H1 (cell line): Measurements from ENCODE around the gene ELMO1. TPM values are rescaled to one million over a fixed set of nuclear protein-coding genes. Genes with fewer than 3 reads are reported as not detected.

ENCODE experiments used
- E2F6 ChIP-seq: IDR thresholded peaks from 2 replicates; pipeline ENCODE4 v1.6.1; 2012; ENCODE audit warnings: inconsistent platforms
- GABPA ChIP-seq: IDR thresholded peaks from 2 replicates; pipeline ENCODE4 v1.6.1; 2011; ENCODE audit warnings: mild to moderate bottlenecking, low read length, moderate library complexity, borderline replicate concordance; ENCODE audit not compliant: insufficient read depth
- GTF2F1 ChIP-seq: IDR thresholded peaks from 2 replicates; pipeline ENCODE4 v1.6.1; 2012; ENCODE audit warnings: low read depth, low read length, improper control_type of control experiment, borderline replicate concordance
- JUN ChIP-seq: IDR thresholded peaks from 2 replicates; pipeline ENCODE4 v1.6.1; 2011; ENCODE audit warnings: low read depth, mild to moderate bottlenecking, improper control_type of control experiment, low read length
- RAD21 ChIP-seq, 2 experiments: IDR thresholded peaks in 1 of 2; conservative IDR thresholded peaks in 1 of 2; 2 replicates each; pipeline ENCODE4 v1.6.1; 2011; ENCODE audit warnings: low read depth in 2 of 2, low read length in 2 of 2, improper control_type of control experiment in 1 of 2, inconsistent platforms in 1 of 2, mild to moderate bottlenecking in 1 of 2, moderate library complexity in 1 of 2
- TBP ChIP-seq: IDR thresholded peaks from 2 replicates; pipeline ENCODE4 v1.6.1; 2011; ENCODE audit warnings: low read depth, low read length, improper control_type of control experiment
- USF2 ChIP-seq: IDR thresholded peaks from 2 replicates; pipeline ENCODE4 v1.6.1; 2011; ENCODE audit warnings: low read length, improper control_type of control experiment
- ZNF274 ChIP-seq: IDR thresholded peaks from 2 replicates; pipeline ENCODE4 v1.7.0; 2012; ENCODE audit warnings: low read length, borderline replicate concordance; ENCODE audit errors: extremely low read depth
- polyA plus RNA-seq, 7 experiments: library from polyadenylated mRNA; depleted of rRNA in 3 of 7; stranded (reverse) in 5 of 7; unstranded in 2 of 7; fragments of >200 nt in 5 of 7; fragments of 200-250 nt in 2 of 7; gene quantifications; 1 replicate in 5 of 7; 2 replicates in 1 of 7; 4 replicates in 1 of 7; pipeline versions ENCODE4 v1.2.1 to v1.2.3, GENCODE V29; 2011 to 2013; ENCODE audit warnings: missing spikeins in 2 of 7, mixed read lengths in 2 of 7
- total RNA-seq: library from RNA; stranded (reverse); fragmentation: NEBNext Ultra II Directional; extraction: Animal tissue kit (Norgen Biotek cat#: 25700); gene quantifications from 2 replicates; pipeline ENCODE4 v1.2.1, GENCODE V29; 2021
- TF ChIP-seq, protein P1 (sequence below): fragments of 300-600 bp; sonication (generic); IDR thresholded peaks from 2 replicates; pipeline ENCODE4 v1.7.1; 2012; ENCODE audit warnings: low read length, moderate library complexity, mild to moderate bottlenecking, inconsistent platforms; ENCODE audit not compliant: insufficient replicate concordance

The ELMO1 gene
- total and polyA plus RNA-seq, 2 of the 8 experiments (the other 6 are each of a cell fraction or from before 2014, with no cell fraction given), result 18.4 to 21.0 TPM

GRCh38 chr7:36977878-36978277 is 470.8 kb downstream of the ELMO1 start (continued):
- no peak for TF ChIP-seq ZNF274
- no peak for TF ChIP-seq GTF2F1
- TF ChIP-seq JUN, result no peak
- TF ChIP-seq RAD21 (IDR thresholded peaks at IDR 0.05 in 1 of 2, conservative IDR thresholded peaks at IDR 0.05 in 1 of 2; ENCODE audit: low read depth in 2 of 2, low read length in 2 of 2), result no peak
- no peak for TF ChIP-seq TBP
- no peak for TF ChIP-seq GABPA
- TF ChIP-seq, protein P1, sequence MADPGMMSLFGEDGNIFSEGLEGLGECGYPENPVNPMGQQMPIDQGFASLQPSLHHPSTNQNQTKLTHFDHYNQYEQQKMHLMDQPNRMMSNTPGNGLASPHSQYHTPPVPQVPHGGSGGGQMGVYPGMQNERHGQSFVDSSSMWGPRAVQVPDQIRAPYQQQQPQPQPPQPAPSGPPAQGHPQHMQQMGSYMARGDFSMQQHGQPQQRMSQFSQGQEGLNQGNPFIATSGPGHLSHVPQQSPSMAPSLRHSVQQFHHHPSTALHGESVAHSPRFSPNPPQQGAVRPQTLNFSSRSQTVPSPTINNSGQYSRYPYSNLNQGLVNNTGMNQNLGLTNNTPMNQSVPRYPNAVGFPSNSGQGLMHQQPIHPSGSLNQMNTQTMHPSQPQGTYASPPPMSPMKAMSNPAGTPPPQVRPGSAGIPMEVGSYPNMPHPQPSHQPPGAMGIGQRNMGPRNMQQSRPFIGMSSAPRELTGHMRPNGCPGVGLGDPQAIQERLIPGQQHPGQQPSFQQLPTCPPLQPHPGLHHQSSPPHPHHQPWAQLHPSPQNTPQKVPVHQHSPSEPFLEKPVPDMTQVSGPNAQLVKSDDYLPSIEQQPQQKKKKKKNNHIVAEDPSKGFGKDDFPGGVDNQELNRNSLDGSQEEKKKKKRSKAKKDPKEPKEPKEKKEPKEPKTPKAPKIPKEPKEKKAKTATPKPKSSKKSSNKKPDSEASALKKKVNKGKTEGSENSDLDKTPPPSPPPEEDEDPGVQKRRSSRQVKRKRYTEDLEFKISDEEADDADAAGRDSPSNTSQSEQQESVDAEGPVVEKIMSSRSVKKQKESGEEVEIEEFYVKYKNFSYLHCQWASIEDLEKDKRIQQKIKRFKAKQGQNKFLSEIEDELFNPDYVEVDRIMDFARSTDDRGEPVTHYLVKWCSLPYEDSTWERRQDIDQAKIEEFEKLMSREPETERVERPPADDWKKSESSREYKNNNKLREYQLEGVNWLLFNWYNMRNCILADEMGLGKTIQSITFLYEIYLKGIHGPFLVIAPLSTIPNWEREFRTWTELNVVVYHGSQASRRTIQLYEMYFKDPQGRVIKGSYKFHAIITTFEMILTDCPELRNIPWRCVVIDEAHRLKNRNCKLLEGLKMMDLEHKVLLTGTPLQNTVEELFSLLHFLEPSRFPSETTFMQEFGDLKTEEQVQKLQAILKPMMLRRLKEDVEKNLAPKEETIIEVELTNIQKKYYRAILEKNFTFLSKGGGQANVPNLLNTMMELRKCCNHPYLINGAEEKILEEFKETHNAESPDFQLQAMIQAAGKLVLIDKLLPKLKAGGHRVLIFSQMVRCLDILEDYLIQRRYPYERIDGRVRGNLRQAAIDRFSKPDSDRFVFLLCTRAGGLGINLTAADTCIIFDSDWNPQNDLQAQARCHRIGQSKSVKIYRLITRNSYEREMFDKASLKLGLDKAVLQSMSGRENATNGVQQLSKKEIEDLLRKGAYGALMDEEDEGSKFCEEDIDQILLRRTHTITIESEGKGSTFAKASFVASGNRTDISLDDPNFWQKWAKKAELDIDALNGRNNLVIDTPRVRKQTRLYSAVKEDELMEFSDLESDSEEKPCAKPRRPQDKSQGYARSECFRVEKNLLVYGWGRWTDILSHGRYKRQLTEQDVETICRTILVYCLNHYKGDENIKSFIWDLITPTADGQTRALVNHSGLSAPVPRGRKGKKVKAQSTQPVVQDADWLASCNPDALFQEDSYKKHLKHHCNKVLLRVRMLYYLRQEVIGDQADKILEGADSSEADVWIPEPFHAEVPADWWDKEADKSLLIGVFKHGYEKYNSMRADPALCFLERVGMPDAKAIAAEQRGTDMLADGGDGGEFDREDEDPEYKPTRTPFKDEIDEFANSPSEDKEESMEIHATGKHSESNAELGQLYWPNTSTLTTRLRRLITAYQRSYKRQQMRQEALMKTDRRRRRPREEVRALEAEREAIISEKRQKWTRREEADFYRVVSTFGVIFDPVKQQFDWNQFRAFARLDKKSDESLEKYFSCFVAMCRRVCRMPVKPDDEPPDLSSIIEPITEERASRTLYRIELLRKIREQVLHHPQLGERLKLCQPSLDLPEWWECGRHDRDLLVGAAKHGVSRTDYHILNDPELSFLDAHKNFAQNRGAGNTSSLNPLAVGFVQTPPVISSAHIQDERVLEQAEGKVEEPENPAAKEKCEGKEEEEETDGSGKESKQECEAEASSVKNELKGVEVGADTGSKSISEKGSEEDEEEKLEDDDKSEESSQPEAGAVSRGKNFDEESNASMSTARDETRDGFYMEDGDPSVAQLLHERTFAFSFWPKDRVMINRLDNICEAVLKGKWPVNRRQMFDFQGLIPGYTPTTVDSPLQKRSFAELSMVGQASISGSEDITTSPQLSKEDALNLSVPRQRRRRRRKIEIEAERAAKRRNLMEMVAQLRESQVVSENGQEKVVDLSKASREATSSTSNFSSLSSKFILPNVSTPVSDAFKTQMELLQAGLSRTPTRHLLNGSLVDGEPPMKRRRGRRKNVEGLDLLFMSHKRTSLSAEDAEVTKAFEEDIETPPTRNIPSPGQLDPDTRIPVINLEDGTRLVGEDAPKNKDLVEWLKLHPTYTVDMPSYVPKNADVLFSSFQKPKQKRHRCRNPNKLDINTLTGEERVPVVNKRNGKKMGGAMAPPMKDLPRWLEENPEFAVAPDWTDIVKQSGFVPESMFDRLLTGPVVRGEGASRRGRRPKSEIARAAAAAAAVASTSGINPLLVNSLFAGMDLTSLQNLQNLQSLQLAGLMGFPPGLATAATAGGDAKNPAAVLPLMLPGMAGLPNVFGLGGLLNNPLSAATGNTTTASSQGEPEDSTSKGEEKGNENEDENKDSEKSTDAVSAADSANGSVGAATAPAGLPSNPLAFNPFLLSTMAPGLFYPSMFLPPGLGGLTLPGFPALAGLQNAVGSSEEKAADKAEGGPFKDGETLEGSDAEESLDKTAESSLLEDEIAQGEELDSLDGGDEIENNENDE, result no peak
- TF ChIP-seq USF2, result no peak
- no peak for TF ChIP-seq E2F6
